ENCODE results near the gene CCDC102B. TPM values are rescaled to one million over a fixed set of nuclear protein-coding genes. Genes with fewer than 3 reads are reported as not detected.

CCDC102B gene
- total RNA-seq, 2 donors from 2014 or later = 0.89 to 1.8 TPM

- ATAC-seq (replicated peaks) = no peak
- Mint-ChIP-seq H3K4me3 (no peak overlapping the region), H3K4me1 (no peaks in the 10 kb centered on the region), H3K27ac (no peak overlapping the region), H3K36me3 (ENCODE audit: low read depth) (no peaks in the 10 kb centered on the region), H3K9me3 (no peaks in the 10 kb centered on the region), H3K27me3 (no peaks in the 10 kb centered on the region)
Measured at GRCh38 chr18:68944826-68945225, 146.9 kb downstream of the CCDC102B start.

DNA sequence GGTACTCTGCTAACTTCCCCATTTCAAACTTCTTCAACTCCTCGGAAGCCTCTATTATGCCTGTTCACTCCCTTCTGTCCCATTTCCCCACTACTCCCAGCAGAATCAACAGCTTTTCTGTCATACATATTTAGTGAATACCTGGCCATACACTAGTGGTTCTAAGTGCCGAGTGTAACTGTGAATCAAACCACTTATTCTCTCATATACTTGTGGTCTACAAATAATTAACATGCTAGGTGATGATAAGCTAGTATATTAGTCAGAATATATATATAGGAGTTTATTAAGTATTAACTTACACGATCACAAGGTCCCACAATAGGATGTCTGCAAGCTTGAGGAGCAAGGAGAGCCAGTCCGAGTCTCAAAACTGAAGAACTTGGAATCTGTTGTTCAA, 150.7 kb downstream of the CCDC102B start:
- no peak for ATAC-seq (replicated peaks)
- H3K4me1 Mint-ChIP-seq = no peaks in the 10 kb centered on the region
- no peak overlapping the region for H3K4me3 Mint-ChIP-seq
- H3K36me3 Mint-ChIP-seq (ENCODE audit: low read depth) = no peaks in the 10 kb centered on the region
- peaks cover 3% of the 10 kb centered on the region for H3K9me3 Mint-ChIP-seq
- no peak overlapping the region for H3K27ac Mint-ChIP-seq
- no peaks in the 10 kb centered on the region for H3K27me3 Mint-ChIP-seq

DNA sequence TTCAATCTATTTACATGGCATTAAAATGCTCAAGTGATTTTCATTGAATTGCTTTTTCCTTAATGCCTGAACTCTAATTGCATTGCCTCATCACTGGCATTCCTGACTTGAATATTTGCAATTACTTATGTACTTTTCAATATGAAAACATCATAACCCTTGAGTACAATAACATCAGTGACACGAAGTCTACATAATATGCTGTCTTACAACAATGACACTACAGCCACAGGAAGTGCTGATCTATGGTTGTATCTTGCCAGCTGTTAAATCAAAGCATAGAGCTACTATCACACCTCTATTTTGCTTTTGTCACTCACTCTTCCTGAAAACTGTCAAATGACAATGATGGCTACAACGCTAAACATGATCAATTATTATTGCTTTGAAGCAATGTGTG, 156.9 kb downstream of the CCDC102B start:
- H3K27ac Mint-ChIP-seq = no peak overlapping the region
- peaks cover 7% of the 10 kb centered on the region for H3K9me3 Mint-ChIP-seq
- ATAC-seq (replicated peaks) = no peak
- H3K4me1 Mint-ChIP-seq = no peaks in the 10 kb centered on the region
- no peaks in the 10 kb centered on the region for H3K36me3 Mint-ChIP-seq (ENCODE audit: low read depth)
- H3K4me3 Mint-ChIP-seq = no peak overlapping the region
- H3K27me3 Mint-ChIP-seq = no peaks in the 10 kb centered on the region

GRCh38 chr18:68956650-68957049, 158.8 kb downstream of the CCDC102B start:
- no peak overlapping the region for H3K4me3 Mint-ChIP-seq
- H3K4me1 Mint-ChIP-seq = no peaks in the 10 kb centered on the region
- H3K27me3 Mint-ChIP-seq = no peaks in the 10 kb centered on the region
- H3K27ac Mint-ChIP-seq = no peak overlapping the region
- H3K36me3 Mint-ChIP-seq (ENCODE audit: low read depth) = no peaks in the 10 kb centered on the region
- no peak for ATAC-seq (replicated peaks)
- H3K9me3 Mint-ChIP-seq = peaks cover 7% of the 10 kb centered on the region

DNA sequence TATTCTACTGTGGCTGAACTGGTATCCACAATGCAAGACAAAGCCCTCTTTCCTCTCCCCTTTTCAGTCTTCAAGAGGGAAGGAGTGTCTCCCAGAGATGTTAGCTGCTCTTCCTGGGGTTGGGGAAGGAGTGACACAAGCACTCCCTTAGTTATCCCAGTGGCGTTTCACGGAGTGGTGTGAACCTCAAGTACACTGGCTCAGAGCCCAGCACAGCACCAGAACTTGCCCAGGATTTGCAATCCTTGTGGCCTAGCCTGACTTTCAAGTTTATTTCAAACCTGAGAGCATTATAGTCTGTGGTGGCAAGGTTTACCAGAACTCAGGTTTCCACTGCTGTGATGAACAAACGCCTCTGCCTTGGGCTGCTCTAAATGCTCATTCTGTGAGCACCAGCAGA, 162.5 kb downstream of the CCDC102B start:
- Mint-ChIP-seq H3K9me3 (peaks cover 3% of the 10 kb centered on the region), H3K4me1 (no peaks in the 10 kb centered on the region), H3K36me3 (ENCODE audit: low read depth) (no peaks in the 10 kb centered on the region), H3K27ac (no peak overlapping the region), H3K27me3 (no peaks in the 10 kb centered on the region), H3K4me3 (no peak overlapping the region)
- ATAC-seq (replicated peaks) = no peak

DNA sequence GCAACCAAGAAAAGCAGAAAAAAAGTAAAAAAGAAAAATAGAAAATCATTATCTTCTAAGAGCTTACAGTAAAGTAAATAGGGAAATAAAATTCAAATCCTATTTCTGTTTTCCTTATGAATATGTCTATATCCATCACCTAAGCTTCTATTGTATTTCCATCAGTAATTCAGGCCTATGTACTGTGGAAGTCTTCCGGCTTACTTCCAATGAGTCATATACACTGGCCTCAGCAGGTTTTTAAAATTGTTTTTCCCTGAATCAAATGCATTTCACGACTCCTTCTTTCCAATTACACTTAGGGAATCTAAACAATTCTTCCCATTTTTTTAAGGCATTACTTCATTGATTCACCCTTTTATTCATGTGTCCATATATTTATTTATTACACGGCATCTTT, 164.7 kb downstream of the CCDC102B start:
- Mint-ChIP-seq H3K4me1 (no peaks in the 10 kb centered on the region), H3K9me3 (peaks cover 3% of the 10 kb centered on the region), H3K27me3 (no peaks in the 10 kb centered on the region), H3K4me3 (no peak overlapping the region), H3K27ac (no peak overlapping the region), H3K36me3 (ENCODE audit: low read depth) (no peaks in the 10 kb centered on the region)
- ATAC-seq (replicated peaks) = no peak

- Mint-ChIP-seq H3K27ac (no peak overlapping the region), H3K9me3 (no peaks in the 10 kb centered on the region), H3K27me3 (no peaks in the 10 kb centered on the region), H3K4me1 (no peaks in the 10 kb centered on the region), H3K4me3 (no peak overlapping the region), H3K36me3 (ENCODE audit: low read depth) (no peaks in the 10 kb centered on the region)
- no peak for ATAC-seq (replicated peaks)
Measured at GRCh38 chr18:68965817-68966216, 167.9 kb downstream of the CCDC102B start.

GRCh38 chr18:68969027-68969426, 171.1 kb downstream of the CCDC102B start:
- H3K27me3 Mint-ChIP-seq = no peaks in the 10 kb centered on the region
- no peak overlapping the region for H3K27ac Mint-ChIP-seq
- no peaks in the 10 kb centered on the region for H3K4me1 Mint-ChIP-seq
- no peak overlapping the region for H3K4me3 Mint-ChIP-seq
- no peaks in the 10 kb centered on the region for H3K36me3 Mint-ChIP-seq (ENCODE audit: low read depth)
- H3K9me3 Mint-ChIP-seq = no peaks in the 10 kb centered on the region
- no peak for ATAC-seq (replicated peaks)

DNA sequence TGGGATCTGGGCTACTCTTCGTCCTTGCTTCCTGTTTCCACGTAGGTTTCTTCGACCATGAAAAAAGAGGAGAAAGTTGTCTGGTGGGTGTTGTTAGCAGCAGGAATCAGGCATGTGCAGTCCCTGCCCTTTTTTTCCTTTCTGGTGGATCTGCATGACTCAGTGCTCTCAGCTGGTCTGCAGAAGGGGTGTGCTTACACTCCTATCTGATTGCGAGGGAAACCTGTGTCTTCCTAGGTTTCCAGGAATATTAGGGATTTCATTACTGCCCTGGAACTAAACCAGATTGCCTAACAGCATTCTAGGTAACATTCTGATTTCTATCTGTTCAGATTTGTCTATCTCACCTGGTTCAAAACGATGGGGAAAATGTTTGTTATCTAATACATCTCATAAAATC, 174.3 kb downstream of the CCDC102B start:
- H3K27ac Mint-ChIP-seq = no peak overlapping the region
- H3K27me3 Mint-ChIP-seq = no peaks in the 10 kb centered on the region
- H3K4me1 Mint-ChIP-seq = no peaks in the 10 kb centered on the region
- no peaks in the 10 kb centered on the region for H3K9me3 Mint-ChIP-seq
- H3K36me3 Mint-ChIP-seq (ENCODE audit: low read depth) = no peaks in the 10 kb centered on the region
- ATAC-seq (replicated peaks) = no peak
- no peak overlapping the region for H3K4me3 Mint-ChIP-seq

- H3K27ac Mint-ChIP-seq = no peak overlapping the region
- no peak overlapping the region for H3K4me3 Mint-ChIP-seq
- no peaks in the 10 kb centered on the region for H3K4me1 Mint-ChIP-seq
- H3K27me3 Mint-ChIP-seq = no peaks in the 10 kb centered on the region
- no peak for ATAC-seq (replicated peaks)
- H3K36me3 Mint-ChIP-seq (ENCODE audit: low read depth) = no peaks in the 10 kb centered on the region
- H3K9me3 Mint-ChIP-seq = no peaks in the 10 kb centered on the region
Measured at GRCh38 chr18:68979737-68980136, 181.9 kb downstream of the CCDC102B start.

DNA sequence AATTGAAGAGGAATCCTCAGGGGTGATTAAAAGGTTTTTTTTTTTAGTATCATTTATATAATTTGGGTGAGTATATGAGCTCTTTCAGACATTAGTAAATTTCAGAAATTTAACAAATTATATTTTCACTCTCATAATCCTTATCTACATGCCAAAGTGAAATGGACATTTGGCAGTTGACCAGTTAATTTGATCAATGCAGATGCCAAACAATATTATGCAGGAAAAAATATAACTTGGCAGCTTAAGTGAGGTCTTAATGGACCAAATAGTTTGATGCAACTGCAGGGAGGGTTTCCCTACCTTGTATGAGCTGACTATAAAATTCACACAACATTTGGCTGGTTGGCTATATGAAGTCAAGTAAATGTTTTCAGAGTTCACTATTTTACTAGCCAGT, 185.2 kb downstream of the CCDC102B start:
- H3K9me3 Mint-ChIP-seq = no peaks in the 10 kb centered on the region
- no peaks in the 10 kb centered on the region for H3K36me3 Mint-ChIP-seq (ENCODE audit: low read depth)
- H3K4me1 Mint-ChIP-seq = no peaks in the 10 kb centered on the region
- ATAC-seq (replicated peaks) = no peak
- no peak overlapping the region for H3K27ac Mint-ChIP-seq
- H3K4me3 Mint-ChIP-seq = no peak overlapping the region
- H3K27me3 Mint-ChIP-seq = no peaks in the 10 kb centered on the region

DNA sequence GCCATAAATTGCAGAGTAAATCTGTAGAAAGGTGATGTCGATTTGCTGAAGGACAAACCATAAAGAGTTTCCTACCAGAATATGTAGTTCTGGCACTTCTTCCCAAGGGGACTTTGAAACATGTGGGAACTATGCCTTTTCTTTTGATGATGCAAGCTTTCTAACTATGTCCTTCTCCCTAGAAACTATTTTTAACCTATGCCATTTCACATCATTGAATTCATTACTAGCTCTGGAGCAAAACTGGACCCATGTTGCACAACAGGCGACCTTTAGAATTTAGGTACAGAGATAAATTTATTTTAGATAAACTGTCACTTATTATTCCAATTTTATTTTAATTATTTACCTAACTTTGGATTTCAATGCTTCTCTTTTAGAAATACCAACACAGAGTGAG, 186.5 kb downstream of the CCDC102B start:
- Mint-ChIP-seq H3K27ac (no peak overlapping the region), H3K27me3 (no peaks in the 10 kb centered on the region), H3K36me3 (ENCODE audit: low read depth) (no peaks in the 10 kb centered on the region), H3K9me3 (no peaks in the 10 kb centered on the region), H3K4me3 (no peak overlapping the region), H3K4me1 (no peaks in the 10 kb centered on the region)
- ATAC-seq (replicated peaks) = no peak

DNA sequence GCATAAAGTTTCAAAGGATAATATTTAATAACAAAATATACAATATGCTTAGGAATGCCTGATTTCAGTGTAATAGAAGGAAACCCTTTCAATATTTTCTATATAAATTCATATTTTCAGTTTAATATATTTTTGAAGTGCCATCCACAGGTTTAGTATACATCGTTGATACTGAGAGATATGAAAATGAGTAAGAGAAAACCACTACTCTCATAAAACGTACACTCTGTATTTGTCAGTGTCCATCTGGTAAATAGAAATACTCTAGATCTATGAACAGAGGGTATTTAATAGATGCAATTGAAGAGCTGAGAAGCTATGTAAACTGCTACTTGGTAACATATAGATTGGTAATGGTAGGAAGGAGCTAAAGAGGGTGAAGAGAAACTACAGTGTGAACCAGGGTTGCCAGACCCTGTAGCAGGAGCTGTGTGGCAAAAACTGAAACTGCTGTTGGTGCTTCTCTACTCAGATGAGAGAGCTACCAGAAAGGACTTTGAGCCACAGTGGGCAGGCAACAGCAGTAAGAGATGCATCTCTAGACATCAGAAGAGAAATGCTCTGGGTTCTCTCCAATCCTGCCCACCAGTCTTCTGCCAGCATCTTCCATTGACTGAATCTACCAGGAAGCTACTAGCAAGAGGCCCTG, 187.4 kb downstream of the CCDC102B start:
- no peak overlapping the region for H3K27ac Mint-ChIP-seq
- no peak overlapping the region for H3K4me3 Mint-ChIP-seq
- ATAC-seq (replicated peaks) = no peak
- H3K4me1 Mint-ChIP-seq = no peaks in the 10 kb centered on the region
- no peaks in the 10 kb centered on the region for H3K9me3 Mint-ChIP-seq
- H3K36me3 Mint-ChIP-seq (ENCODE audit: low read depth) = no peaks in the 10 kb centered on the region
- H3K27me3 Mint-ChIP-seq = no peaks in the 10 kb centered on the region

GRCh38 chr18:68991286-68991685, 193.4 kb downstream of the CCDC102B start:
- Mint-ChIP-seq H3K36me3 (ENCODE audit: low read depth) (no peaks in the 10 kb centered on the region), H3K4me3 (no peak overlapping the region), H3K27me3 (no peaks in the 10 kb centered on the region), H3K9me3 (no peaks in the 10 kb centered on the region), H3K27ac (no peak overlapping the region), H3K4me1 (no peaks in the 10 kb centered on the region)
- peak; percentile 71 for ATAC-seq (replicated peaks)

DNA sequence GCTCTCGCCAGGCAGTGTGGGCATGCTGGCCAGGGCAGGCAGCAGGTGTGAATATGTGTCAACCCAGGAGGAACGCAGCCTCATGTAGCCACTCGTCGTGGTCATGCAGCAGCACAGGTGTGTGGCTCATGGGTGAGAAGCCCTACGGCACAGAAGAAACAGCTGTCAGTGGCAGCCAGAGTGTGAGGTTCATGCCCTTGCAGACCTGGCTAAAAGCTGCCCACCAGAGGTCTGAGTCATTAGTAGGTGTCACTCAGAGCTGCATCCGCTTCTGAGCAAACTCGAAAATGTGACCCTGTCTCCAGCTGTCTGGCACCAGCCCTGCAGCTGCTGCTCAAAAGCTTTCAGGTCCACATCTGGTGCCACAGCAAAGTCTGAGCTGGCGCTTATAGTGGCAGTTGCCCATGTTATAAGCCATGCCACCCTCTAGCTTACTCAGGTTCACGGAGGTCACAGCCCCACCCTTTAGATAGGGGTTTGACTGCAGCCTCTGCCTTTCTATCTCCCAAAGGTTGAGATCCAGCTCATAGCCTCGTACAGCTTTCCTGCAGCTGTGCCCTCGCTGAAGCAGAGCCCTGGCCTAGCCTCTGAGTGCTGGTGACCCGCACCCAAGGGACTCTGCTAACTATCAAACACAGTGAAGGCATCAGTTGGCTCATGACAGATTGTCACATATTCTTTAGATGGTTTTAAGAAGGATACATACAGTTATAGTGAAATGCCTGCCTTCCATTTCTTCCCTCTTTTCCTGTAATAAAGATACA, 195.0 kb downstream of the CCDC102B start:
- no peaks in the 10 kb centered on the region for H3K36me3 Mint-ChIP-seq (ENCODE audit: low read depth)
- H3K27me3 Mint-ChIP-seq = no peaks in the 10 kb centered on the region
- no peaks in the 10 kb centered on the region for H3K4me1 Mint-ChIP-seq
- ATAC-seq (replicated peaks) = peak; percentile 26
- H3K9me3 Mint-ChIP-seq = no peaks in the 10 kb centered on the region
- no peak overlapping the region for H3K4me3 Mint-ChIP-seq
- H3K27ac Mint-ChIP-seq = no peak overlapping the region

Measured in activated T-helper 17 cell treated with anti-CD3 and anti-CD28 coated beads, Interleukin-2, amount 50 U/mL, for 72 hours (primary cell).